Measurements from ENCODE around the gene ADAMTS3.

The ADAMTS3 gene

DNA sequence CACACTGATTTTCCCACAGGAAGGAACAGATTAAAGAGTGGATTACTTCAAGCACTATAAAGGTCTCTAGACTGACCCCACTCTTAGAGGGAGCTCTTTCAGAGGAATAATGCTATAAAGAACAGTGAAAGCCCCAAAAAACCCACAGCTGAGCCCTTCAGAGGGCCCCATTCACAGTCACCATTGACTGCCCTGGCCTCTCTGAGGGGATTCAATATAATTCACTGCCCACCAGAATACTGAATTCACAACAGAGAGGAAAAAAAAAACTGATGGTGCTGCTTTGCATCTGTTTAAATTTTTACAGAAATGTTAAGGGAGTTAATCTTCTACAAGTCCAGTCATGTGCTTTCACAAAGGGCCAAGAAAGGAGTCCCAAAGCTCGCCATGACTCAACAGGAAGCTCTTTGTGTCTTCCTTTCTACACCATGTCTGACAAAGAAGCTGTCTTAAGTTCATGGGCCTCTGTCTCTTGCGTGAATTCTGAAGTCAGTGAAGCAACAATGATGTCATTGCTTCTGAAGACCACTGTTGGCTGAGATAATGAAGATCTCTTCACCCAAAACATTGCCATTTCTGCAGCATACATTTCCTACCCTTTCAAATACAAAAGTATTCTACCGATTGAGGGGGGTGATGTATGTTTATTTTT is 174.9 kb downstream of the ADAMTS3 start:
- in situ Hi-C loops (cut with MboI; ENCODE audit: low pct_unique_long_range_greater_than_20kb, low sequenced_read_pairs, unreplicated experiment): no loop called here
- TF ChIP-seq, protein P1, sequence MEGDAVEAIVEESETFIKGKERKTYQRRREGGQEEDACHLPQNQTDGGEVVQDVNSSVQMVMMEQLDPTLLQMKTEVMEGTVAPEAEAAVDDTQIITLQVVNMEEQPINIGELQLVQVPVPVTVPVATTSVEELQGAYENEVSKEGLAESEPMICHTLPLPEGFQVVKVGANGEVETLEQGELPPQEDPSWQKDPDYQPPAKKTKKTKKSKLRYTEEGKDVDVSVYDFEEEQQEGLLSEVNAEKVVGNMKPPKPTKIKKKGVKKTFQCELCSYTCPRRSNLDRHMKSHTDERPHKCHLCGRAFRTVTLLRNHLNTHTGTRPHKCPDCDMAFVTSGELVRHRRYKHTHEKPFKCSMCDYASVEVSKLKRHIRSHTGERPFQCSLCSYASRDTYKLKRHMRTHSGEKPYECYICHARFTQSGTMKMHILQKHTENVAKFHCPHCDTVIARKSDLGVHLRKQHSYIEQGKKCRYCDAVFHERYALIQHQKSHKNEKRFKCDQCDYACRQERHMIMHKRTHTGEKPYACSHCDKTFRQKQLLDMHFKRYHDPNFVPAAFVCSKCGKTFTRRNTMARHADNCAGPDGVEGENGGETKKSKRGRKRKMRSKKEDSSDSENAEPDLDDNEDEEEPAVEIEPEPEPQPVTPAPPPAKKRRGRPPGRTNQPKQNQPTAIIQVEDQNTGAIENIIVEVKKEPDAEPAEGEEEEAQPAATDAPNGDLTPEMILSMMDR (IDR thresholded peaks at IDR 0.05; ENCODE audit: extremely low read depth, insufficient read depth, missing control alignments): no peak
- DNase-seq (ENCODE audit: low spot score): no peak

DNA sequence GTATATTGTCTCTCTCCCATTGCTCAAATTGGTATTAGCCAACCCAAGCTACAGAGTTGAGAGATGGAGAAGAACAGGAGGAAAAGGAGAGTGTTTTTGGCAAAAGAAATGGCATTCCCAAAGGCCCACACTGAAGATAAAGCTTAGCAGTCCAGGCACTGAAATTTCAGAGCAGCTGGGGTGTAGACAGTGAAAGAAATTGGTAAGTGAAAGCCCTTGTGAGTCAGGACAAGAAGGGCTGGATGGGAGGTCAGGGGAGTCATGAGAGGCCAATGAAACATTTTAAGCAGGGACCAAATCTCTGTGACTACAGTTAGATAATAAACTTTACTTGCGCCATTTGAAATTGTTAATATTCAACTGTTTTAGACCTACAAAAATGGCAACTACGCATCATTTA is 177.7 kb downstream of the ADAMTS3 start:
- in situ Hi-C loops (cut with MboI; ENCODE audit: low pct_unique_long_range_greater_than_20kb, low sequenced_read_pairs, unreplicated experiment): no loop called here
- TF ChIP-seq, protein P1 (IDR thresholded peaks at IDR 0.05; ENCODE audit: extremely low read depth, insufficient read depth, missing control alignments): no peak
- no peak for DNase-seq (ENCODE audit: low spot score)

DNA sequence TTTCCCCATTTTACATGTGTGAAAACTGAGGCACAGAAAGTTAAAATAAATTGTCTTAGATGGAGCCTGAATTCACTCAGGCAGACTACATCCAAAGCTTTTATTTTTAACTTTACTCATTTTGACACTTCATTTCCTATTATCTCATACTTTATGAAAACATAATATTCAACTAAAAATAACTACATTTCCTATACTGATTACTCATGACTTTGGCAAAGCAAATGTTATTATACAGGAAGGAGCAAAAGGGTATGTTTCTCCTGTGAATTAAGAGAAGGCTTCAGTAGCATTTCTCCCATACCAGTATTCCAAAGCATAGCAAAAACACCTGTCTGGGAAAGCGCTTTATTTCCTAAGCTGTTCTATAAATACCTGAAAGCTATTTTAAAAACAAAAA is 178.6 kb downstream of the ADAMTS3 start:
- TF ChIP-seq, protein P1 (IDR thresholded peaks at IDR 0.05; ENCODE audit: extremely low read depth, insufficient read depth, missing control alignments): no peak
- no peak for DNase-seq (ENCODE audit: low spot score)
- in situ Hi-C loops (cut with MboI; ENCODE audit: low pct_unique_long_range_greater_than_20kb, low sequenced_read_pairs, unreplicated experiment): no loop called here

DNA sequence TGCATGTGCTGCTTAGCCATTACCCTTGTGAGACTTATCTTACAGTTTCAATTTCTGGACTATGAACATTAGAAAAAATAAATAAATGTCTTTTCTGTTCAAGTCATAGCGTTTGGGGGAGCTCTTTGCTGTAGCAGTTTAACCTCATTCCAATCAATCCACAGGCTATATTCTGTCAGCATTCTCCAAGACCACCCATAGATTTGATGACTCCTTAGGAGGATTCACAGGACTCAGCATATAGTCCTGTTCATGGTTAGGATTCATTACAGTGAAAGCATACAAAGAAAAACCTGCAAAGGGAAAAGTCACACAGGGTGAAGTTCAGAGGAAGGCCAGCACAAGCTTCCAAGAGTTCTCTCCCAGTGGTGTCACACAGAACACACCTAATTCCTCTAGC is 180.5 kb downstream of the ADAMTS3 start:
- in situ Hi-C loops (cut with MboI; ENCODE audit: low pct_unique_long_range_greater_than_20kb, low sequenced_read_pairs, unreplicated experiment): no loop called here
- DNase-seq (ENCODE audit: low spot score): no peak
- TF ChIP-seq, protein P1 (IDR thresholded peaks at IDR 0.05; ENCODE audit: extremely low read depth, insufficient read depth, missing control alignments): no peak

DNA sequence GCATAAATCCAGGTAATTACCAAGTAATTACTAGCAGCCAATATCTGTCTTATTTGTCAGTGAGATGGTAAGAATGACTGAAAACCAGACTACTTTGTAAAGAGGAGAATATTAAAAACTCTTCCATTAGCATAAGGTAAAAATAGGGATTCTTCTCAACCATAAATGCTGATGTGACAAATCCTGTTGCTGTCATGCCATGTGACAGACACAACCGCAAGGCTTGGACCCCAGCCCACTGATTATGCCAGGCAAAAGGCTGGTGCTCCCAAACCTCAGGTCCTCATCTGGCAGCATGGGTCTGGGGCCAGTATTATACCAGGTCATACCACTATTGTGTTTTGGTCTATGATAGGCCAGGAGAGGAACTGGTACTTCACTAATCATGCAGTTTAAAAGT is 181.1 kb downstream of the ADAMTS3 start:
- no peak for DNase-seq (ENCODE audit: low spot score)
- TF ChIP-seq, protein P1 (IDR thresholded peaks at IDR 0.05; ENCODE audit: extremely low read depth, insufficient read depth, missing control alignments): no peak
- in situ Hi-C loops (cut with MboI; ENCODE audit: low pct_unique_long_range_greater_than_20kb, low sequenced_read_pairs, unreplicated experiment): no loop called here

GRCh38 chr4:72383439-72383838 is 185.6 kb downstream of the ADAMTS3 start:
- in situ Hi-C loops (cut with MboI; ENCODE audit: low pct_unique_long_range_greater_than_20kb, low sequenced_read_pairs, unreplicated experiment): no loop called here
- no peak for DNase-seq (ENCODE audit: low spot score)
- TF ChIP-seq, protein P1 (IDR thresholded peaks at IDR 0.05; ENCODE audit: extremely low read depth, insufficient read depth, missing control alignments): no peak

Data from GM13977 (cell line).